Measurements from ENCODE around the gene PCDHB5. TPM values are rescaled to one million over a fixed set of nuclear protein-coding genes. Genes with fewer than 3 reads are reported as not detected.
"Not testable (repeated sequence)": the region's sequence is repeated elsewhere in the genome, so short reads cannot be mapped to it uniquely, and the experiment has no call there.

Gene PCDHB5
- total and polyA plus RNA-seq, 8 donors = 2.3 to 6.7 (median 3.7) TPM

- no peak for DNase-seq
- FAIRE-seq = no peak
- Histone ChIP-seq H3K4me1 (no peaks in the 10 kb centered on the region), H3K9me3 (peaks cover 0 to 4% (median 0%) of the 10 kb centered on the region in 4 donors), H3K27me3 (peaks cover 0 to 3% (median 0%) of the 10 kb centered on the region in 4 donors), H3K4me3 (no peak overlapping the region), H3K36me3 (no peaks in the 10 kb centered on the region), H3K27ac (no peak overlapping the region)
- WGBS, 2 donors = 21 to 35% methylated on average over 21 of the region's 21 CpGs
- ATAC-seq = no peak
- TF ChIP-seq, protein P1, sequence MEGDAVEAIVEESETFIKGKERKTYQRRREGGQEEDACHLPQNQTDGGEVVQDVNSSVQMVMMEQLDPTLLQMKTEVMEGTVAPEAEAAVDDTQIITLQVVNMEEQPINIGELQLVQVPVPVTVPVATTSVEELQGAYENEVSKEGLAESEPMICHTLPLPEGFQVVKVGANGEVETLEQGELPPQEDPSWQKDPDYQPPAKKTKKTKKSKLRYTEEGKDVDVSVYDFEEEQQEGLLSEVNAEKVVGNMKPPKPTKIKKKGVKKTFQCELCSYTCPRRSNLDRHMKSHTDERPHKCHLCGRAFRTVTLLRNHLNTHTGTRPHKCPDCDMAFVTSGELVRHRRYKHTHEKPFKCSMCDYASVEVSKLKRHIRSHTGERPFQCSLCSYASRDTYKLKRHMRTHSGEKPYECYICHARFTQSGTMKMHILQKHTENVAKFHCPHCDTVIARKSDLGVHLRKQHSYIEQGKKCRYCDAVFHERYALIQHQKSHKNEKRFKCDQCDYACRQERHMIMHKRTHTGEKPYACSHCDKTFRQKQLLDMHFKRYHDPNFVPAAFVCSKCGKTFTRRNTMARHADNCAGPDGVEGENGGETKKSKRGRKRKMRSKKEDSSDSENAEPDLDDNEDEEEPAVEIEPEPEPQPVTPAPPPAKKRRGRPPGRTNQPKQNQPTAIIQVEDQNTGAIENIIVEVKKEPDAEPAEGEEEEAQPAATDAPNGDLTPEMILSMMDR (IDR thresholded peaks at IDR 0.05) = no peak
- intact Hi-C loops (cut with DNase I) = loop anchor here in 1 of 3 donors (10.0 kb wide), 1 partner anchor 229 kb away; the partner anchor contains the start of genes PCDHGA7 and PCDHGB4
Observed at GRCh38 chr5:141155540-141156374, 20.8 kb downstream of the PCDHB5 start.

DNA sequence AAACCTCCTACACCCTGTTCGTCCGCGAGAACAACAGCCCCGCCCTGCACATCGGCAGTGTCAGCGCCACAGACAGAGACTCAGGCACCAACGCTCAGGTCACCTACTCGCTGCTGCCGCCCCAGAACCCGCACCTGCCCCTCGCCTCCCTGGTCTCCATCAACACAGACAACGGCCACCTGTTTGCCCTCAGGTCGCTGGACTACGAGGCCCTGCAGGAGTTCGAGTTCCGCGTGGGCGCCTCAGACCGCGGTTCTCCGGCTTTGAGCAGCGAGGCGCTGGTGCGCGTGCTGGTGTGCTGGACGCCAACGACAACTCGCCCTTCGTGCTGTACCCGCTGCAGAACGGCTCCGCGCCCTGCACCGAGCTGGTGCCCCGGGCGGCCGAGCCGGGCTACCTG, 22.4 kb downstream of the PCDHB5 start:
- WGBS, 2 donors = 19 to 32% methylated on average over 29 to 38 of the region's 38 CpGs
- not testable (repeated sequence) for ATAC-seq, FAIRE-seq, H3K36me3 ChIP-seq, H3K4me1 ChIP-seq, H3K4me3 ChIP-seq, H3K27ac ChIP-seq, H3K27me3 ChIP-seq, DNase-seq, H3K9me3 ChIP-seq
- intact Hi-C loops (cut with DNase I) = loop anchor here in 1 of 3 donors (10.0 kb wide), 1 partner anchor 227 kb away; the partner anchor contains the start of genes PCDHGA7 and PCDHGB4

GRCh38 chr5:141157901-141158300, 22.9 kb downstream of the PCDHB5 start:
- not testable (repeated sequence) for ATAC-seq, H3K4me3 ChIP-seq, DNase-seq, H3K4me1 ChIP-seq, H3K36me3 ChIP-seq, H3K9me3 ChIP-seq, H3K27me3 ChIP-seq, H3K27ac ChIP-seq, FAIRE-seq
- intact Hi-C loops (cut with DNase I) = loop anchor here in 1 of 3 donors (10.0 kb wide), 1 partner anchor 227 kb away; the partner anchor contains the start of genes PCDHGA7 and PCDHGB4
- 30 to 39% methylated on average over 17 to 21 of the region's 28 CpGs for WGBS, 2 donors

DNA sequence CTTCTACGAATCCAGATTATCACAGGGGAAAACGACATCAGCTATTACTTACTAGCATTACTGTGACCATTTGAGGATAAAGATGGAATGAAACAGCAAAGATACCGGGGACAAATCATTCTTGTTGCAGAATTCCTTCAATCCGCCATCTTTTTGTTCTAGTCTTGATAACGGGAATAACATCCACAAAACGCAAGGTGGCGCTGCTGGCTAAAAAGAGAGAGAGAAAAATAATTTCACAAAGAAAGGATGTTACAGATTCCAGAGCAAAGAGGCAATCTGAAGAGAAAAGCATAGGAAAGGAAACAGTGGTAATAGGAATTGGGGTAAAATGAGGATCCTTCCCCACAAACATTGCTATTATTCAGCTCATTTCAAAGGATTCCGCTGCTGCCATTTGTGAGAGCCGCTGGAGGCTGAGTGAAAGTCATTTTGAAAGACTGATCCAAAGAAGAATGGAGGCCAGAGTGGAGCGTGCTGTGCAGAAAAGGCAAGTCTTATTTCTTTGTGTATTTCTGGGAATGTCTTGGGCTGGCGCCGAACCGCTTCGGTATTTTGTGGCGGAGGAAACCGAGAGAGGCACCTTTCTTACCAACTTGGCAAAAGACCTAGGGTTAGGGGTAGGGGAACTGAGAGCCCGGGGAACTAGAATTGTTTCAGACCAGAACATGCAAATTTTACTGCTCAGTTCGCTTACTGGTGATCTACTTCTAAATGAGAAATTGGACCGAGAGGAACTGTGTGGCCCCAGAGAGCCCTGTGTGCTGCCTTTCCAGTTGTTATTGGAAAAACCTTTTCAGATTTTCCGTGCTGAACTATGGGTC, 37.6 kb downstream of the PCDHB5 start, which contains the start of gene PCDHB7:
Gene PCDHB7, plus strand, starts transcription at position 264 of the 824 bp plus-strand sequence. Its CDS starts 192 bp downstream, at position 456.
- FAIRE-seq = no peak
- no peaks in the 10 kb centered on the region for H3K9me3 ChIP-seq
- WGBS, 2 donors = 20 to 33% methylated on average over 20 of the region's 20 CpGs
- H3K36me3 ChIP-seq = no peaks in the 10 kb centered on the region
- no peak within 1 kb of the TSS for H3K27ac ChIP-seq
- no peak for DNase-seq
- TF ChIP-seq, protein P1 (IDR thresholded peaks at IDR 0.05) = no peak
- peaks cover 0 to 26% (median 0%) of the 10 kb centered on the region in 4 donors for H3K27me3 ChIP-seq
- ATAC-seq = no peak
- intact Hi-C loops (cut with DNase I) = no loop called here
- H3K4me3 ChIP-seq = no peak within 1 kb of the TSS
- H3K4me1 ChIP-seq = no peaks in the 10 kb centered on the region

- ATAC-seq; intact Hi-C loops (cut with DNase I); DNase-seq; H3K27ac ChIP-seq; H3K9me3 ChIP-seq; H3K36me3 ChIP-seq; H3K4me3 ChIP-seq; FAIRE-seq; H3K4me1 ChIP-seq: not testable (repeated sequence)
- peaks cover 0 to 26% (median 0%) of the 10 kb centered on the region in 4 donors for H3K27me3 ChIP-seq
- WGBS, 2 donors = 24 to 44% methylated on average over 53 to 79 of the region's 79 CpGs
Observed at GRCh38 chr5:141174291-141175104, 39.5 kb downstream of the PCDHB5 start.
